ENCODE measurements around the gene MAGEA9B.

DNA sequence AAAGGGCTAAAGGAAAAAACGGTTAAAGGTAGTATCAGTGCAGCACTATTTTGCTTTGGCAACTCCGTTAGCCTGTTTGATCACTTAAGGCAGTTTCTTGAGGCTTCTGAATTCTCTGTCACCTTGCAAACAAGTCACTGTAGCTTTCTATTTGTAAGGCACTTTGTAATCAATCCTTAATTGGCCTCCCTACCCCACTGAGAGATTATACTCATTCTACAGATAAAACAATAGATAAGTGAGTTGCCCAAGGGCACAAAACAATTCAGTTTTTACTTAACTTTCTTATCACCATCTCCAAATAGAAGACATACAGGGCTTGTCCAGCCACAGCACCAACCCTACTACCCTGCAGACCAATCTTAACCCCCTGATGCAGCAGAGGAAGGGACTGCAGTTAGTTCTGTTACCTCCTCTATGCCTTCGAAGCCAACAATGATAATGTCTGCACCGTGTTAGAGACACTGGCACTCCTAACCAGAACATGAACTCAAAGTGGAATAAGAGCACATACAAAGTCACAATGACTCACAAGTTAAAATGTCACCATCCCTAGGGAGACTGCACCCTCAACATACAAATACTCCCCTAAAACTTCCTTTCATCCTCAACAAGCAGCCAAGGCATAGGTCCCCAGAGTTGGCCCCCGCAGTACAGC is 42.6 kb upstream of the MAGEA9B start:
- TF ChIP-seq, protein P1, sequence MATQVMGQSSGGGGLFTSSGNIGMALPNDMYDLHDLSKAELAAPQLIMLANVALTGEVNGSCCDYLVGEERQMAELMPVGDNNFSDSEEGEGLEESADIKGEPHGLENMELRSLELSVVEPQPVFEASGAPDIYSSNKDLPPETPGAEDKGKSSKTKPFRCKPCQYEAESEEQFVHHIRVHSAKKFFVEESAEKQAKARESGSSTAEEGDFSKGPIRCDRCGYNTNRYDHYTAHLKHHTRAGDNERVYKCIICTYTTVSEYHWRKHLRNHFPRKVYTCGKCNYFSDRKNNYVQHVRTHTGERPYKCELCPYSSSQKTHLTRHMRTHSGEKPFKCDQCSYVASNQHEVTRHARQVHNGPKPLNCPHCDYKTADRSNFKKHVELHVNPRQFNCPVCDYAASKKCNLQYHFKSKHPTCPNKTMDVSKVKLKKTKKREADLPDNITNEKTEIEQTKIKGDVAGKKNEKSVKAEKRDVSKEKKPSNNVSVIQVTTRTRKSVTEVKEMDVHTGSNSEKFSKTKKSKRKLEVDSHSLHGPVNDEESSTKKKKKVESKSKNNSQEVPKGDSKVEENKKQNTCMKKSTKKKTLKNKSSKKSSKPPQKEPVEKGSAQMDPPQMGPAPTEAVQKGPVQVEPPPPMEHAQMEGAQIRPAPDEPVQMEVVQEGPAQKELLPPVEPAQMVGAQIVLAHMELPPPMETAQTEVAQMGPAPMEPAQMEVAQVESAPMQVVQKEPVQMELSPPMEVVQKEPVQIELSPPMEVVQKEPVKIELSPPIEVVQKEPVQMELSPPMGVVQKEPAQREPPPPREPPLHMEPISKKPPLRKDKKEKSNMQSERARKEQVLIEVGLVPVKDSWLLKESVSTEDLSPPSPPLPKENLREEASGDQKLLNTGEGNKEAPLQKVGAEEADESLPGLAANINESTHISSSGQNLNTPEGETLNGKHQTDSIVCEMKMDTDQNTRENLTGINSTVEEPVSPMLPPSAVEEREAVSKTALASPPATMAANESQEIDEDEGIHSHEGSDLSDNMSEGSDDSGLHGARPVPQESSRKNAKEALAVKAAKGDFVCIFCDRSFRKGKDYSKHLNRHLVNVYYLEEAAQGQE (IDR thresholded peaks at IDR 0.05; ENCODE audit: low read depth), result no peak
- no peak for TF ChIP-seq TCF12 (IDR thresholded peaks at IDR 0.05; ENCODE audit: low read depth)
- TF ChIP-seq TAF1 (IDR thresholded peaks at IDR 0.05; ENCODE audit: low read depth), result no peak

Measured in Ishikawa (cell line).